H1 (cell line): Measurements from ENCODE around the gene PSMC3IP. TPM values are rescaled to one million over a fixed set of nuclear protein-coding genes. Genes with fewer than 3 reads are reported as not detected.

Experiments
- BACH1 ChIP-seq: IDR thresholded peaks from 2 replicates; pipeline ENCODE4 v1.6.1; 2012; ENCODE audit warnings: low read length, improper control_type of control experiment
- CEBPB ChIP-seq: IDR thresholded peaks from 2 replicates; pipeline ENCODE4 v1.6.1; 2012; ENCODE audit warnings: low read depth, low read length
- CREB1 ChIP-seq: IDR thresholded peaks from 2 replicates; pipeline ENCODE4 v1.6.1; 2012; ENCODE audit warnings: inconsistent platforms
- EP300 ChIP-seq, 2 experiments: IDR thresholded peaks; 1 replicate in 1 of 2; 2 replicates in 1 of 2; pipeline ENCODE4 v1.6.1; 2011 to 2012; ENCODE audit warnings: low read depth in 2 of 2, low read length in 2 of 2, mild to moderate bottlenecking in 2 of 2, borderline replicate concordance in 1 of 2, inconsistent platforms in 1 of 2, moderate library complexity in 1 of 2
- KDM5A ChIP-seq: fragments of 200-600 bp; IDR thresholded peaks from 2 replicates; pipeline ENCODE4 v1.7.1; 2012; ENCODE audit warnings: mild to moderate bottlenecking, low read length, inconsistent platforms, mixed read lengths
- MAFK ChIP-seq: IDR thresholded peaks from 2 replicates; pipeline ENCODE4 v1.6.1; 2012; ENCODE audit warnings: low read depth, mild to moderate bottlenecking, improper control_type of control experiment, low read length
- NRF1 ChIP-seq: IDR thresholded peaks from 2 replicates; pipeline ENCODE4 v1.6.1; 2011; ENCODE audit warnings: mild to moderate bottlenecking, low read depth, low read length, improper control_type of control experiment
- SP4 ChIP-seq: IDR thresholded peaks from 2 replicates; pipeline ENCODE4 v1.6.1; 2012; ENCODE audit warnings: low read length, inconsistent platforms
- TAF7 ChIP-seq: optimal IDR thresholded peaks from 2 replicates; pipeline ENCODE3; 2011; ENCODE audit warnings: low read depth, mild to moderate bottlenecking, inconsistent platforms, low read length, moderate library complexity, borderline replicate concordance
- TBP ChIP-seq: IDR thresholded peaks from 2 replicates; pipeline ENCODE4 v1.6.1; 2011; ENCODE audit warnings: low read depth, low read length, improper control_type of control experiment
- TEAD4 ChIP-seq: IDR thresholded peaks from 2 replicates; pipeline ENCODE4 v1.6.1; 2012; ENCODE audit warnings: low read depth, low read length, inconsistent platforms, mixed read lengths
- polyA plus RNA-seq, 7 experiments: library from polyadenylated mRNA; depleted of rRNA in 3 of 7; stranded (reverse) in 5 of 7; unstranded in 2 of 7; fragments of >200 nt in 5 of 7; fragments of 200-250 nt in 2 of 7; gene quantifications; 1 replicate in 5 of 7; 2 replicates in 1 of 7; 4 replicates in 1 of 7; pipeline versions ENCODE4 v1.2.1 to v1.2.3, GENCODE V29; 2011 to 2013; ENCODE audit warnings: missing spikeins in 2 of 7, mixed read lengths in 2 of 7
- total RNA-seq: library from RNA; stranded (reverse); fragmentation: NEBNext Ultra II Directional; extraction: Animal tissue kit (Norgen Biotek cat#: 25700); gene quantifications from 2 replicates; pipeline ENCODE4 v1.2.1, GENCODE V29; 2021
- TF ChIP-seq, protein P1 (sequence below): IDR thresholded peaks from 2 replicates; pipeline ENCODE4 v1.6.1; 2012; ENCODE audit warnings: inconsistent platforms
- TF ChIP-seq, protein P2 (sequence below): IDR thresholded peaks from 2 replicates; pipeline ENCODE4 v1.6.1; 2011; ENCODE audit warnings: low read length, improper control_type of control experiment

PSMC3IP gene
- total and polyA plus RNA-seq, 2 of the 8 experiments (the other 6 are each of a cell fraction or from before 2014, with no cell fraction given) = 11.5 to 21.9 TPM

DNA sequence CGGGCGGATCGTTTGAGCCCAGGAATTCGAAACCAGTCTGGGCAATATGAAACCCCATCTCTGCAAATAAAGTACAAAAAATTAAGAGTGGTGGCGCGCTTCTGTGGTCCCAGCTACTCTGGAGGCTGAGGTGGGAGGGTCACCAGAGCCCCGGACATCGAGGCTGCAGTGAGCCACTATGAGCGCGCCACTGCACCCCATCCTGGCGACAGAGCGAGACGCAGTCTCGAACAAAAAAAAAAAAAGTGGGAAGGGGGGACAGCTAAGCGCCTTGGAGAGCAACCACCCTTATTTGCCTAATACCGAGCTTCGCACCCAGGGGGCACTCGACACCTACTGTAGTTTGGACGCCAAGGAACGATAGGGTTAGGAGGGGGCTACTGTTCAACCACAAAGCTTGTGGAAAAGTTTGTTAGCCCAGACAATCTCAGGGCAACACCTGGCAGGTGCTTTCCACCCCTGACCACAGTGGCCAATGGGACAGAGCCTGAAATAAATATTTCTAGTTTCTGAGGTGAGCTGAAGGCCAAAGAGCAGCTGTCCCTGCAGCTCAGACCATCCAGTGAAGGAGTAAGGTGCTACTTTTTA lies 847 bp upstream of the PSMC3IP start (continued):
- peak; percentile 77 for TF ChIP-seq CREB1
- TF ChIP-seq, protein P1, sequence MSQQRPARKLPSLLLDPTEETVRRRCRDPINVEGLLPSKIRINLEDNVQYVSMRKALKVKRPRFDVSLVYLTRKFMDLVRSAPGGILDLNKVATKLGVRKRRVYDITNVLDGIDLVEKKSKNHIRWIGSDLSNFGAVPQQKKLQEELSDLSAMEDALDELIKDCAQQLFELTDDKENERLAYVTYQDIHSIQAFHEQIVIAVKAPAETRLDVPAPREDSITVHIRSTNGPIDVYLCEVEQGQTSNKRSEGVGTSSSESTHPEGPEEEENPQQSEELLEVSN = no peak
- TF ChIP-seq KDM5A = no peak
- TF ChIP-seq MAFK = no peak
- TF ChIP-seq TEAD4 = no peak
- TF ChIP-seq CEBPB = no peak
- no peak for TF ChIP-seq BACH1
- no peak for TF ChIP-seq SP4
- TF ChIP-seq TBP = no peak
- no peak for TF ChIP-seq EP300 (IDR thresholded peaks at IDR 0.05; ENCODE audit: borderline replicate concordance in 1 of 2, low read depth in 2 of 2, low read length in 2 of 2)
- TF ChIP-seq NRF1 = no peak
- no peak for TF ChIP-seq TAF7
- TF ChIP-seq, protein P2, sequence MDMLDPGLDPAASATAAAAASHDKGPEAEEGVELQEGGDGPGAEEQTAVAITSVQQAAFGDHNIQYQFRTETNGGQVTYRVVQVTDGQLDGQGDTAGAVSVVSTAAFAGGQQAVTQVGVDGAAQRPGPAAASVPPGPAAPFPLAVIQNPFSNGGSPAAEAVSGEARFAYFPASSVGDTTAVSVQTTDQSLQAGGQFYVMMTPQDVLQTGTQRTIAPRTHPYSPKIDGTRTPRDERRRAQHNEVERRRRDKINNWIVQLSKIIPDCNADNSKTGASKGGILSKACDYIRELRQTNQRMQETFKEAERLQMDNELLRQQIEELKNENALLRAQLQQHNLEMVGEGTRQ = 0 out of 2 replicates have a peak, but pooled peaks have one; percentile 4
